IMR-90 (cell line): ENCODE measurements around the gene CCDC171. TPM values are rescaled to one million over a fixed set of nuclear protein-coding genes. Genes with fewer than 3 reads are reported as not detected.

Experiments
- ATAC-seq: fragments of 200-7000 bp; cut with Tn5 transposase; 2 replicates; pipeline ENCODE4 v1.9.1; 2020; ENCODE audit warnings: low read depth, mild to moderate bottlenecking, moderate library complexity
- BruUV-seq: library from RNA; stranded (reverse); fragments of 400-500 nt; replicated peaks from 2 replicates; lab custom pipeline; 2021; lab: Mats Ljungman, UMichigan
- CTCF ChIA-PET: fragments of 300-600 bp; formaldehyde crosslinking; extraction: SDS; loops from one replicate; lab custom pipeline; 2021; ENCODE audit warnings: antibody characterized with exemption; lab: Yijun Ruan, JAX
- POLR2A ChIA-PET: fragments of 300-600 bp; sonication (Branson Sonifier 250); formaldehyde crosslinking; loops from one replicate; lab custom pipeline; 2022; ENCODE audit warnings: antibody characterized with exemption; ENCODE audit not compliant: unreplicated experiment; lab: Charles Lee
- DNase-seq: peaks from one replicate; pipeline ENCODE4 v3.0.0; 2013
- H2AFZ ChIP-seq: replicated peaks from 2 replicates; pipeline ENCODE3; 2013; ENCODE audit warnings: low read length, mild to moderate bottlenecking; ENCODE audit not compliant: poor library complexity
- H2AK5ac ChIP-seq: 2 replicates; pipeline ENCODE4 v1.6.1; 2013; ENCODE audit warnings: low read depth, low read length, inconsistent platforms
- H2AK9ac ChIP-seq: replicated peaks from 2 replicates; pipeline ENCODE3; 2013; ENCODE audit warnings: mild to moderate bottlenecking, low read depth, low read length, moderate library complexity; ENCODE audit not compliant: poor library complexity
- H2BK120ac ChIP-seq: 2 replicates; pipeline ENCODE4 v1.6.1; 2013; ENCODE audit warnings: low read depth, low read length, inconsistent platforms
- H2BK15ac ChIP-seq: 3 replicates; pipeline ENCODE4 v1.6.1; 2013; ENCODE audit warnings: low read depth, low read length, inconsistent platforms
- H2BK20ac ChIP-seq: 2 replicates; pipeline ENCODE4 v1.6.1; 2013; ENCODE audit warnings: low read depth, mild to moderate bottlenecking, inconsistent platforms, low read length, moderate library complexity
- H2BK5ac ChIP-seq: 2 replicates; pipeline ENCODE4 v1.6.1; 2013; ENCODE audit warnings: mild to moderate bottlenecking, low read depth, low read length, inconsistent platforms; ENCODE audit not compliant: poor library complexity, severe bottlenecking
- H3K14ac ChIP-seq: replicated peaks from 2 replicates; pipeline ENCODE4 v1.6.1; 2013; ENCODE audit warnings: low read depth, low read length, inconsistent platforms
- H3K18ac ChIP-seq: 2 replicates; pipeline ENCODE4 v1.6.1; 2013; ENCODE audit warnings: low read depth, low read length, control low read depth
- H3K23ac ChIP-seq: 2 replicates; pipeline ENCODE4 v1.6.1; 2013; ENCODE audit warnings: low read depth, low read length, inconsistent platforms
- H3K27ac ChIP-seq: 2 replicates; pipeline ENCODE4 v1.5.1; 2013; ENCODE audit warnings: mild to moderate bottlenecking, control low read depth, low read length; ENCODE audit not compliant: insufficient read depth
- H3K27me3 ChIP-seq: 2 replicates; pipeline ENCODE4 v1.6.1; 2013; ENCODE audit warnings: low read length; ENCODE audit not compliant: control insufficient read depth, insufficient read depth
- H3K36me3 ChIP-seq: 2 replicates; pipeline ENCODE4 v1.6.1; 2013; ENCODE audit warnings: low read length, mixed read lengths; ENCODE audit not compliant: control insufficient read depth, insufficient read depth
- H3K4ac ChIP-seq: 2 replicates; pipeline ENCODE4 v1.6.1; 2013; ENCODE audit warnings: low read depth, low read length, inconsistent platforms
- H3K4me1 ChIP-seq: 2 replicates; pipeline ENCODE4 v1.6.1; 2013; ENCODE audit warnings: low read length, mixed read lengths; ENCODE audit not compliant: control insufficient read depth, insufficient read depth
- H3K4me2 ChIP-seq: 2 replicates; pipeline ENCODE4 v1.6.1; 2013; ENCODE audit warnings: low read depth, mild to moderate bottlenecking, control low read depth, low read length, moderate library complexity
- H3K4me3 ChIP-seq: 2 replicates; pipeline ENCODE4 v1.5.1; 2013; ENCODE audit warnings: low read depth, mild to moderate bottlenecking, control low read depth, low read length, moderate library complexity; ENCODE audit not compliant: insufficient read depth
- H3K56ac ChIP-seq: 2 replicates; pipeline ENCODE4 v1.6.1; 2013; ENCODE audit warnings: low read length, inconsistent platforms; ENCODE audit not compliant: insufficient read depth; ENCODE audit errors: extremely low read depth
- H3K79me1 ChIP-seq, 2 experiments: 2 replicates each; pipeline ENCODE4 v1.6.1; 2013; ENCODE audit warnings: low read length in 2 of 2, inconsistent platforms in 1 of 2, low read depth in 1 of 2
- H3K9ac ChIP-seq: 2 replicates; pipeline ENCODE4 v1.6.1; 2013; ENCODE audit warnings: low read depth, low read length, control low read depth
- H3K9me1 ChIP-seq: 2 replicates; pipeline ENCODE4 v1.6.1; 2013; ENCODE audit warnings: low read length, inconsistent platforms; ENCODE audit not compliant: insufficient read depth
- H3K9me3 ChIP-seq: 2 replicates; pipeline ENCODE4 v1.6.1; 2013; ENCODE audit warnings: low read length; ENCODE audit not compliant: control insufficient read depth, insufficient read depth
- H4K20me1 ChIP-seq: 2 replicates; pipeline ENCODE4 v1.6.1; 2013; ENCODE audit warnings: low read length, inconsistent platforms; ENCODE audit not compliant: insufficient read depth
- H4K5ac ChIP-seq: 2 replicates; pipeline ENCODE4 v1.6.1; 2013; ENCODE audit warnings: mild to moderate bottlenecking, low read depth, low read length, control low read depth
- H4K8ac ChIP-seq, 2 experiments: 2 replicates each; pipeline ENCODE4 v1.6.1; 2013; ENCODE audit warnings: low read depth in 2 of 2, low read length in 2 of 2, control low read depth in 1 of 2, inconsistent platforms in 1 of 2
- H4K91ac ChIP-seq: 2 replicates; pipeline ENCODE4 v1.6.1; 2013; ENCODE audit warnings: low read depth, low read length, inconsistent platforms; ENCODE audit not compliant: insufficient read depth
- CTCF ChIP-seq: conservative IDR thresholded peaks from 2 replicates; pipeline ENCODE4 v1.5.1; 2012; ENCODE audit warnings: mild to moderate bottlenecking, low read depth, low read length, improper control_type of control experiment
- FOS ChIP-seq: fragments of 150-350 bp; IDR thresholded peaks from 2 replicates; pipeline ENCODE4 v1.6.1; 2016; ENCODE audit warnings: low read depth, low read length
- MAFK ChIP-seq: IDR thresholded peaks from 2 replicates; pipeline ENCODE4 v1.6.1; 2012; ENCODE audit warnings: low read depth, low read length, improper control_type of control experiment
- MXI1 ChIP-seq: IDR thresholded peaks from 2 replicates; pipeline ENCODE4 v1.6.1; 2012; ENCODE audit warnings: low read depth, mild to moderate bottlenecking, low read length, moderate library complexity, borderline replicate concordance
- NFE2L2 ChIP-seq: fragments of 150-350 bp; IDR thresholded peaks from 2 replicates; pipeline ENCODE4 v1.6.1; 2016; ENCODE audit warnings: low read depth, mild to moderate bottlenecking, low read length
- RCOR1 ChIP-seq: IDR thresholded peaks from 2 replicates; pipeline ENCODE4 v1.6.1; 2012; ENCODE audit warnings: mild to moderate bottlenecking, low read length, improper control_type of control experiment; ENCODE audit not compliant: insufficient replicate concordance
- RFX5 ChIP-seq: IDR thresholded peaks from 2 replicates; pipeline ENCODE4 v1.8.0; 2012; ENCODE audit warnings: low read depth, mild to moderate bottlenecking, low read length, moderate library complexity
- SMC3 ChIP-seq: fragments of 150-350 bp; IDR thresholded peaks from 2 replicates; pipeline ENCODE4 v1.6.1; 2016; ENCODE audit warnings: low read depth, mild to moderate bottlenecking, antibody characterized with exemption, low read length, moderate library complexity
- WGBS, 2 experiments: methylation state at CpG; one replicate each; pipeline versions ENCODE4 v1.1.5 to v1.1.7; 2013; ENCODE audit warnings: missing lambda C conversion rate in 2 of 2; ENCODE audit not compliant: insufficient read length in 1 of 2; ENCODE audit errors: extremely low coverage in 2 of 2; 5-methylcytosine and 5-hydroxymethylcytosine counted together
- dilution Hi-C: fragments of 300-500 bp; cut with HindIII; formaldehyde crosslinking; loops from one replicate; pipeline ENCODE4 v1.14.3; 2018; ENCODE audit warnings: low sequenced_read_pairs; ENCODE audit not compliant: unreplicated experiment
- in situ Hi-C: fragments of 300-500 bp; cut with MboI; formaldehyde crosslinking; loops from 3 replicates; pipeline ENCODE4 v1.14.3; 2019; ENCODE audit warnings: low sequenced_read_pairs, inconsistent platforms, mixed read lengths
- intact Hi-C: fragments of 100-400 bp; cut with micrococcal nuclease; formaldehyde crosslinking; loops from 2 replicates; pipeline ENCODE4 v1.10.0; 2022
- polyA plus RNA-seq, 3 experiments: library from polyadenylated mRNA; depleted of rRNA; stranded (reverse); fragments of >200 nt; gene quantifications; 2 replicates each; pipeline ENCODE4 v1.2.3, GENCODE V29; 2012; ENCODE audit warnings: low replicate concordance in 1 of 3
- total RNA-seq: library from RNA; depleted of rRNA; stranded (reverse); fragments of >200 nt; gene quantifications from 2 replicates; pipeline ENCODE4 v1.2.3, GENCODE V29; 2012
- TF ChIP-seq, protein P1 (sequence below): fragments of 150-350 bp; IDR thresholded peaks from 2 replicates; pipeline ENCODE4 v1.6.1; 2016; ENCODE audit warnings: low read depth, mild to moderate bottlenecking, low read length, moderate library complexity, borderline replicate concordance

The CCDC171 gene
- total and polyA plus RNA-seq, 2 of the 4 experiments (the other 2 are of a cell fraction): 0.63 to 2.2 TPM

DNA sequence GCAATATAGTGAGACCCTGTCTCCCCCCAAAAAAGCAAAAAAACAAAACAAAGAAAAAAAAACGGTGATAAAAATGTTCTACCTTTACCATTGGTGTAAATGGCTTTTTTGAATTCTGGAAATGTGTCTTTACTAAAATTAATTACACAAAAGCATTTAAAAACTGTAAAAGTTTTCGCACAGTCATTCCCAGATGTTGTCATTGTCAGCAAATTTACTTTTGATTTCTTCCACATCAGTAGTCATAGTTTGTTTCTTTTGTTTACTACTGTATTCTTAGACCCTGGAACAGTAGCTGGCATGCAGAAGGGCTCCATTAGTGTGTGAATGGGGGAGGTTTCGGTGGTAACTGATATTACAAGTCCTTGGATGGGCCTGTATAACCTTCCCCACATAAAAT, 39.5 kb downstream of the CCDC171 start:
- Histone ChIP-seq H4K8ac (no peak overlapping the region), H3K56ac (no peak overlapping the region), H4K20me1 (no peaks in the 10 kb centered on the region), H3K23ac (no peak overlapping the region), H3K9me1 (no peaks in the 10 kb centered on the region), H2AFZ (no peak overlapping the region), H3K4me2 (no peak overlapping the region), H3K27ac (no peak overlapping the region), H3K4me1 (no peaks in the 10 kb centered on the region), H2BK5ac (no peak overlapping the region), H2BK120ac (no peak overlapping the region), H3K18ac (no peak overlapping the region), H3K36me3 (no peaks in the 10 kb centered on the region), H2AK9ac (no peak overlapping the region), H3K9ac (no peak overlapping the region), H2BK20ac (no peak overlapping the region), H2AK5ac (no peak overlapping the region), H3K4ac (no peak overlapping the region), H3K9me3 (no peaks in the 10 kb centered on the region), H3K14ac (no peak overlapping the region), H4K5ac (no peak overlapping the region), H3K27me3 (no peaks in the 10 kb centered on the region), H4K91ac (no peak overlapping the region), H2BK15ac (no peak overlapping the region), H3K79me1 (no peaks in the 10 kb centered on the region), H3K4me3 (no peak overlapping the region)
- DNase-seq: no peak
- CTCF ChIA-PET: no interaction called here
- intact Hi-C loops: no loop called here
- no CpG with 5 or more reads among the region's 3 CpGs for WGBS, 2 experiments
- dilution Hi-C loops: no loop called here
- POLR2A ChIA-PET: interaction anchor here (0.6 kb wide), 1 partner anchor 94 kb away, joined by 5 read pairs; no protein-coding TSS in a partner anchor
- ATAC-seq: no peak
- no peak for TF ChIP-seq CTCF
- TF ChIP-seq, protein P1, sequence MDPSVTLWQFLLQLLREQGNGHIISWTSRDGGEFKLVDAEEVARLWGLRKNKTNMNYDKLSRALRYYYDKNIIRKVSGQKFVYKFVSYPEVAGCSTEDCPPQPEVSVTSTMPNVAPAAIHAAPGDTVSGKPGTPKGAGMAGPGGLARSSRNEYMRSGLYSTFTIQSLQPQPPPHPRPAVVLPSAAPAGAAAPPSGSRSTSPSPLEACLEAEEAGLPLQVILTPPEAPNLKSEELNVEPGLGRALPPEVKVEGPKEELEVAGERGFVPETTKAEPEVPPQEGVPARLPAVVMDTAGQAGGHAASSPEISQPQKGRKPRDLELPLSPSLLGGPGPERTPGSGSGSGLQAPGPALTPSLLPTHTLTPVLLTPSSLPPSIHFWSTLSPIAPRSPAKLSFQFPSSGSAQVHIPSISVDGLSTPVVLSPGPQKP: no peak
- TF ChIP-seq MXI1: no peak
- TF ChIP-seq FOS: no peak
- TF ChIP-seq SMC3: no peak
- peak; percentile 76 for TF ChIP-seq MAFK
- TF ChIP-seq RFX5: no peak
- no peak for TF ChIP-seq RCOR1
- peak; percentile 34; the same call in 1 of the 2 replicates for TF ChIP-seq NFE2L2
- BruUV-seq: no TSS peak
- in situ Hi-C loops: no loop called here
